K562 (cell line): ENCODE measurements around the gene LSS. TPM values are rescaled to one million over a fixed set of nuclear protein-coding genes. Genes with fewer than 3 reads are reported as not detected.
A peak's percentile ranks its signal among the peaks of the same experiment; 100 is the strongest.

ENCODE experiments used
- ATAC-seq: fragments of 200-7000 bp; cut with Tn5 transposase; 3 replicates; pipeline ENCODE4 v1.9.1; 2020; ENCODE audit warnings: moderate library complexity
- BruUV-seq: library from RNA; stranded (reverse); fragments of 400-500 nt; replicated peaks from 2 replicates; lab custom pipeline; 2021; lab: Mats Ljungman, UMichigan
- CTCF ChIA-PET: fragments of 300-600 bp; formaldehyde crosslinking; extraction: SDS; loops from one replicate; lab custom pipeline; 2021; ENCODE audit warnings: low intra/inter-chr PET ratio; lab: Yijun Ruan, JAX
- POLR2A ChIA-PET: fragments of 300-600, 350-650 bp; sonication (Branson Sonifier 250); formaldehyde crosslinking; extraction: SDS; loops from one replicate; lab custom pipeline; 2021; ENCODE audit warnings: antibody characterized with exemption, inconsistent platforms; lab: Yijun Ruan, JAX
- DNase-seq, 4 experiments: peaks; one replicate each; pipeline versions ENCODE4 v3.0.0 to v3.0.0-alpha.2; 2011 to 2018; ENCODE audit warnings: low spot score in 3 of 4, mixed read lengths in 3 of 4; ENCODE audit errors: extremely low read depth in 1 of 4
- FAIRE-seq: peaks from 2 replicates; lab custom pipeline; 2011; peaks lifted over from hg19 to GRCh38; lab: Jason Lieb, UNC
- H2AFZ ChIP-seq: 2 replicates; pipeline ENCODE4 v1.6.0; 2011; ENCODE audit warnings: low read depth, low read length, control low read depth, inconsistent platforms
- H3K27ac ChIP-seq: fragments of 200-600 bp; 3 replicates; pipeline ENCODE4 v1.8.0; 2011; ENCODE audit warnings: low read depth, mild to moderate bottlenecking, control low read depth, inconsistent platforms, low read length, moderate library complexity, mixed read lengths; ENCODE audit errors: extremely low read depth
- H3K27me3 ChIP-seq, 2 experiments: fragments of 300-600 bp in 1 of 2; 2 replicates in 1 of 2; 3 replicates in 1 of 2; pipeline versions ENCODE4 v1.6.0 to v1.8.0; 2011; ENCODE audit warnings: inconsistent platforms in 2 of 2, low read length in 2 of 2, mild to moderate bottlenecking in 1 of 2, mixed read lengths in 1 of 2, moderate library complexity in 1 of 2; ENCODE audit not compliant: control insufficient read depth in 2 of 2, insufficient read depth in 2 of 2
- H3K36me3 ChIP-seq: fragments of 300-600 bp; 3 replicates; pipeline ENCODE4 v1.8.0; 2011; ENCODE audit warnings: mild to moderate bottlenecking, low read length, inconsistent platforms; ENCODE audit not compliant: control insufficient read depth, insufficient read depth
- H3K4me1 ChIP-seq, 2 experiments: fragments of 200-600 bp in 1 of 2; replicated peaks in 1 of 2; 2 replicates in 1 of 2; 3 replicates in 1 of 2; pipeline versions ENCODE4 v1.5.1 to v1.8.0; 2011; ENCODE audit warnings: inconsistent platforms in 2 of 2, low read length in 2 of 2, mild to moderate bottlenecking in 1 of 2, mixed read lengths in 1 of 2, moderate library complexity in 1 of 2; ENCODE audit not compliant: control insufficient read depth in 2 of 2, insufficient read depth in 2 of 2
- H3K4me2 ChIP-seq: 2 replicates; pipeline ENCODE4 v1.6.1; 2011; ENCODE audit warnings: low read length, control low read depth, inconsistent platforms, mixed read lengths; ENCODE audit not compliant: insufficient read depth
- H3K4me3 ChIP-seq: fragments of 200-600 bp; sonication (generic), shearing (Covaris generic); 2 replicates; pipeline ENCODE4 v1.5.1; 2016; ENCODE audit warnings: control low read depth, inconsistent platforms
- H3K79me2 ChIP-seq: fragments of 200-600 bp; 3 replicates; pipeline ENCODE4 v1.8.0; 2011; ENCODE audit warnings: low read length, inconsistent platforms; ENCODE audit not compliant: control insufficient read depth, insufficient read depth
- H3K9ac ChIP-seq, 2 experiments: 2 replicates each; pipeline versions ENCODE4 v1.6.0 to v1.6.1; 2011; ENCODE audit warnings: low read depth in 2 of 2, low read length in 2 of 2, control low read depth in 1 of 2, inconsistent platforms in 1 of 2, mild to moderate bottlenecking in 1 of 2, mixed read lengths in 1 of 2; ENCODE audit not compliant: insufficient read depth in 1 of 2
- H3K9me1 ChIP-seq: one replicate; pipeline ENCODE4 v1.6.0; 2011; ENCODE audit warnings: inconsistent platforms, mild to moderate bottlenecking, low read length, moderate library complexity; ENCODE audit not compliant: control insufficient read depth, insufficient read depth
- H3K9me3 ChIP-seq: replicated peaks from 2 replicates; pipeline ENCODE4 v1.5.1; 2011; ENCODE audit warnings: low read depth, low read length, inconsistent platforms; ENCODE audit not compliant: control insufficient read depth, insufficient read depth
- H4K20me1 ChIP-seq: replicated peaks from 2 replicates; pipeline ENCODE4 v1.6.1; 2011; ENCODE audit warnings: low read length, inconsistent platforms, mixed read lengths; ENCODE audit not compliant: control insufficient read depth, insufficient read depth
- CREM ChIP-seq: IDR thresholded peaks from 2 replicates; pipeline ENCODE4 v1.6.1; 2014; ENCODE audit warnings: antibody characterized with exemption, low read depth
- ELF1 ChIP-seq: fragments of 200-800 bp; sonication (Bioruptor generic); IDR thresholded peaks from 2 replicates; pipeline ENCODE4 v1.6.1; 2016; ENCODE audit warnings: missing genetic modification characterization, missing compliant biosample characterization
- HOMEZ ChIP-seq: fragments of 250-450 bp; sonication (Bioruptor Pico); IDR thresholded peaks from 2 replicates; pipeline ENCODE4 v1.4.0; 2020; ENCODE audit warnings: mild to moderate bottlenecking, moderate library complexity
- KHSRP ChIP-seq: fragments of 450-650 bp; IDR thresholded peaks from 2 replicates; pipeline ENCODE4 v1.6.1; 2017
- KLF13 ChIP-seq: fragments of 450-650 bp; IDR thresholded peaks from 2 replicates; pipeline ENCODE4 v1.6.1; 2016; ENCODE audit warnings: missing genetic modification characterization, low read depth, mild to moderate bottlenecking, missing compliant biosample characterization, moderate library complexity, borderline replicate concordance
- NBN ChIP-seq: fragments of 450-650 bp; IDR thresholded peaks from 2 replicates; pipeline ENCODE4 v1.6.1; 2016; ENCODE audit warnings: low read depth, mild to moderate bottlenecking
- VEZF1 ChIP-seq: fragments of 200-800 bp; sonication (Bioruptor generic); IDR thresholded peaks from 2 replicates; pipeline ENCODE4 v1.6.1; 2017; ENCODE audit warnings: missing genetic modification characterization, missing compliant biosample characterization
- ZBTB7A ChIP-seq: IDR thresholded peaks from 2 replicates; pipeline ENCODE4 v1.6.1; 2011; ENCODE audit warnings: low read depth, mild to moderate bottlenecking, low read length, moderate library complexity, borderline replicate concordance; ENCODE audit not compliant: control insufficient read depth
- ZNF232 ChIP-seq: sonication (generic); formaldehyde crosslinking; IDR thresholded peaks from 2 replicates; pipeline ENCODE4 v1.8.0; 2022; ENCODE audit warnings: mild to moderate bottlenecking, missing genetic modification reagents
- ZNF583 ChIP-seq: fragments of 250-450 bp; sonication (Bioruptor Pico); IDR thresholded peaks from 2 replicates; pipeline ENCODE4 v1.4.0; 2020
- ZNF644 ChIP-seq: fragments of 200-800 bp; sonication (Bioruptor generic); IDR thresholded peaks from 2 replicates; pipeline ENCODE4 v1.6.1; 2016; ENCODE audit warnings: low read depth, missing genetic modification characterization, missing compliant biosample characterization
- WGBS: fragments of 100-300 bp; shearing (Covaris generic); methylation state at CpG from one replicate; pipeline ENCODE4 v1.1.6; 2016; ENCODE audit warnings: low coverage, mixed read lengths; ENCODE audit not compliant: insufficient coverage; ENCODE audit errors: missing lambda C conversion rate; 5-methylcytosine and 5-hydroxymethylcytosine counted together
- in situ Hi-C: fragments of 300-500 bp; cut with MboI; formaldehyde crosslinking; loops from 4 replicates; pipeline ENCODE4 v1.15.0; 2018; ENCODE audit warnings: inconsistent platforms, mixed read lengths
- intact Hi-C: fragments of 100-400 bp; cut with micrococcal nuclease; formaldehyde crosslinking; loops from 2 replicates; pipeline ENCODE4 v1.14.2; 2022
- polyA plus RNA-seq, 8 experiments: library from polyadenylated mRNA; depleted of rRNA in 4 of 8; stranded (reverse) in 5 of 8; unstranded in 3 of 8; fragments of >200 nt; fragmentation: Nextera tagmentation in 2 of 8; fragmentation: Illumina TruSeq in 1 of 8; extraction: Ambion mirVana in 2 of 8; extraction: Trizol in 1 of 8; gene quantifications; 2 replicates each; pipeline versions ENCODE4 v1.2.1 to v1.2.3, GENCODE V29; 2011 to 2014; ENCODE audit warnings: inconsistent platforms in 1 of 8, missing spikeins in 1 of 8
- total RNA-seq, 7 experiments: library from RNA; depleted of rRNA in 6 of 7; stranded (reverse); fragments of >200 nt in 6 of 7; fragmentation: Illumina TruSeq in 2 of 7; extraction: Trizol in 2 of 7; gene quantifications; 2 replicates each; pipeline versions ENCODE4 v1.2.1 to v1.2.3, GENCODE V29; 2011 to 2021; ENCODE audit warnings: low replicate concordance in 1 of 7
- TF ChIP-seq, protein P1 (sequence below): fragments of 450-650 bp; IDR thresholded peaks from 2 replicates; pipeline ENCODE4 v1.6.1; 2014; ENCODE audit warnings: low read depth, mild to moderate bottlenecking, moderate library complexity, borderline replicate concordance

The LSS gene
- total and polyA plus RNA-seq, 9 of the 15 experiments (the other 6 are each of a cell fraction or from before 2014, with no cell fraction given): 2.2 to 89.5 (median 37.4) TPM

- no peak for DNase-seq
- Histone ChIP-seq H3K36me3 (no peaks in the 10 kb centered on the region), H2AFZ (no peak overlapping the region), H3K4me2 (no peak overlapping the region), H3K9me3 (no peaks in the 10 kb centered on the region), H3K79me2 (no peaks in the 10 kb centered on the region; the same call in 2 of the 3 replicates), H3K27me3 (no peaks in the 10 kb centered on the region), H3K4me3 (no peak overlapping the region), H3K9me1 (no peaks in the 10 kb centered on the region), H3K27ac (no peak overlapping the region), H4K20me1 (no peaks in the 10 kb centered on the region), H3K9ac (peak overlapping the region in 1 of 2 experiments; percentile 78; a peak in 2 of 4 replicates), H3K4me1 (peaks cover 15 to 82% of the 10 kb centered on the region in 2 experiments)
- ChIA-PET CTCF (no interaction called here), POLR2A (interaction anchor here (0.7 kb wide), 1 partner anchor 30 kb away, joined by 4 read pairs; no protein-coding TSS in a partner anchor)
- WGBS: 84% methylated on average over 19 of the region's 19 CpGs
- no peak for FAIRE-seq
- intact Hi-C loops: loop anchor here (5.0 kb wide), 1 partner anchor 77 kb away; the partner anchor contains the start of gene LSS
- ATAC-seq: no peak
- in situ Hi-C loops: no loop called here
- BruUV-seq: no TSS peak
- no peak for TF ChIP-seq KHSRP
- no peak for TF ChIP-seq ZNF232 (CRISPR knock-in tag)
- no peak for TF ChIP-seq NBN
- TF ChIP-seq ZNF644 (tag): no peak
- TF ChIP-seq HOMEZ (CRISPR knock-in tag): no peak
- TF ChIP-seq KLF13 (tag): no peak
- no peak for TF ChIP-seq VEZF1
- TF ChIP-seq, protein P1, sequence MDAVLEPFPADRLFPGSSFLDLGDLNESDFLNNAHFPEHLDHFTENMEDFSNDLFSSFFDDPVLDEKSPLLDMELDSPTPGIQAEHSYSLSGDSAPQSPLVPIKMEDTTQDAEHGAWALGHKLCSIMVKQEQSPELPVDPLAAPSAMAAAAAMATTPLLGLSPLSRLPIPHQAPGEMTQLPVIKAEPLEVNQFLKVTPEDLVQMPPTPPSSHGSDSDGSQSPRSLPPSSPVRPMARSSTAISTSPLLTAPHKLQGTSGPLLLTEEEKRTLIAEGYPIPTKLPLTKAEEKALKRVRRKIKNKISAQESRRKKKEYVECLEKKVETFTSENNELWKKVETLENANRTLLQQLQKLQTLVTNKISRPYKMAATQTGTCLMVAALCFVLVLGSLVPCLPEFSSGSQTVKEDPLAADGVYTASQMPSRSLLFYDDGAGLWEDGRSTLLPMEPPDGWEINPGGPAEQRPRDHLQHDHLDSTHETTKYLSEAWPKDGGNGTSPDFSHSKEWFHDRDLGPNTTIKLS: no peak
- no peak for TF ChIP-seq CREM
- no peak for TF ChIP-seq ZBTB7A
- TF ChIP-seq ELF1 (tag): no peak
- TF ChIP-seq ZNF583: no peak
Observed at GRCh38 chr21:46150073-46150472, 78.5 kb downstream of the LSS start.
